IPS-11a (cell line): Measurements from ENCODE around the gene ZNF385C.

Experiments
- H3K4me3 ChIP-seq: one replicate; pipeline ENCODE4 v1.5.1; 2013; ENCODE audit warnings: low read depth, low read length, control low read depth

Gene ZNF385C

GRCh38 chr17:41996855-41997164 lies 101.5 kb downstream of the ZNF385C start:
- no peak overlapping the region for H3K4me3 ChIP-seq

GRCh38 chr17:41992576-41992975 lies 105.7 kb downstream of the ZNF385C start:
- H3K4me3 ChIP-seq = no peak overlapping the region

- no peak overlapping the region for H3K4me3 ChIP-seq
These were observed 108.4 kb downstream of the ZNF385C start for GRCh38 chr17:41989702-41990419.

DNA sequence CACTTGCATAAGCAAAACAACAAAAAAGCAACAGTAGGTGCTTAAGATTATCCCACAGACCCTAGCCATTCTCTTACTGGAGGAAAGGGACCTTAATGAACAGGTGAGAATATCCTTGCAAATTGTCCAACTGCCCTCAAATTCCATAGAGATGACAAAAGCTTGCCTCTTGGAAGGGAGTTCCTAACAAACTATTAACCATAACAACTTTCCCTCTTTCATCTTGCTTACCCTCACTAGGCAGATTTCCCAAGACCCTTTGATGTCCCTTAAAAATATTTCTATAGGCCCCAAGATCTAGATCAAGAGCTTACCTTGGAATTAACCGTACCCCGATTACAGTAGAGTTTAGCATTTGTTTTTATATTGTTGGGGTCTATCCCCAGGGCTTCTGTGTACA lies 109.9 kb downstream of the ZNF385C start:
- H3K4me3 ChIP-seq = no peak overlapping the region

DNA sequence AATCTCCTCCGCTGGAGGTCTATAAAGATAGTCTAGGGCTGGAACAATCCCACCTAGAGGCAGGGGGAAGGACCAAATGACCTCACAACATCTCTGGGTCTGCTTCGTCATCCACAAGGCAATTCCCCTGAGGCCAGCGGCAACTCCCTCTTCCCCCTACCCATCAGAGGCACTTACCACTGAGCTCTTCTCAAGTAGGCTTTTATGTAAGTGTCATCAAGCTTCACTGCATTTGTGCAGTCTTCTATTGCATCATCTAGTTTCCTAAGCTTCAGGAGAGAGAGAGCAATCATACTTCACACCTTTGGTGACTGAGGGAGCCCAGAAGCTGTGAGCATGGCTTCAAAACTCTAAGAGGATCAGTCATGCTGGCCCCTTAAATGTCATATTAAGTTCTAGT lies 110.6 kb downstream of the ZNF385C start:
- no peak overlapping the region for H3K4me3 ChIP-seq

DNA sequence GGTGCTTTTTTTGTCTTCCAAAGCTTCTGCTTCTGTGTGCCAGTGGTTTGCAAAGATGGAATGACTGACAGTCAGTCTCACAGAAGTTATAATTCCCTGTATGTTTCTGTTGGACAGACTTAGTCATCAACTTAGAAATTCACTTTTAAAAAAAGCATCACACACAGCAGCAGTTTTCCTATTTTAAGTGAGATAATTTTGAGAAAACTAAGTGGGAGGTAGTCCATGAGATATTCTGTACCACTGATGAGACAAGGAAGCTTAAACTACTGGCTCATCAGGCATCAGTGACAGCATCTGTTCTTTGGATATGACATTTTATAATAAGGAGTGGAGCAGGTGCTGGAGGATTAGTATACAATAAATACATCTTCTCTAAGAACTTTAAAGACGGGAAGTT lies 111.6 kb downstream of the ZNF385C start:
- no peak overlapping the region for H3K4me3 ChIP-seq

- H3K4me3 ChIP-seq = no peak overlapping the region
These were observed 112.4 kb downstream of the ZNF385C start for GRCh38 chr17:41985919-41986318.

DNA sequence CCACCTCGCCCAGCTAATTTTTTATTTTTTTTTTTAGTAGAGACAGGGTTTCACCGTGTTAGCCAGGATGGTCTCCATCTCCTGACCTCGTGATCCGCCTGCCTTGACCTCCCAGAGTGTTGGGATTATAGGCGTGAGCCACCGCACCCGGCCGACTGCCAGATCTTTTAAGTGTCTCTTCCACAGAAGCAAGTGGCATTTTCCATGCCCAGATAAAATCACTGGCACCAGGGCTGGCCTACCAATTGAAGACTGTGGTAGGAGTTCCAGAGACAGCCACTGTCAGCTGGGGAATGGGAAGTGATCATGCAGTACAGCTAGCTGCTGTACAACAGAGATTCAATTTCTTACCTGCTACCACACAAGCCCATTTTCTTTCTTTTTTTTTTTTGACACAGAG lies 113.8 kb downstream of the ZNF385C start:
- no peak overlapping the region for H3K4me3 ChIP-seq

GRCh38 chr17:41982026-41982760 lies 116.1 kb downstream of the ZNF385C start:
- H3K4me3 ChIP-seq = no peak overlapping the region

DNA sequence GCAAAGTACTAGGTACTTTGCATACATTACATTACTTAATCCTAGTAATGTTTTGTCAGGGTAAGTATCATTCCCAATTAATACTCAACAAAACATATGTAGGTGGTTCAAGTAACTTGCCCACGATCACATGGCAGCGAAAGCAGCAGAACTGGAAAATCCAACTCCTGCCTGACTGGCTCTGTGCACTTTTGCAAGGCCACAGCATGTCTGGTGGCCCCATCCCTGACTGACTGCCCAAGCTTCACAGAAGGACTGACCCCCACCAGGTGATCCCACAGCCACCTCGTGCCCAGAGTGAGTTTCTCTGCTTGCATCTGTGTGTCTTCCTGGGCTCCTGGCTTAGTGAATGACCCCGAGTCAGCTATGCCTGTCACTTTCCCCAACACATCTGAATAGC lies 120.3 kb downstream of the ZNF385C start:
- no peak overlapping the region for H3K4me3 ChIP-seq

- no peak overlapping the region for H3K4me3 ChIP-seq
These were observed 122.0 kb downstream of the ZNF385C start for GRCh38 chr17:41976142-41976768.
